HG03432 (cell line): ENCODE data around the gene DDTL.
"Not testable (repeated sequence)": the region's sequence is repeated elsewhere in the genome, so short reads cannot be mapped to it uniquely, and the experiment has no call there.

Experiments used
- ATAC-seq: cut with Tn5 transposase; IDR thresholded peaks from one replicate; pipeline ENCODE4 v1.9.1; 2021; ENCODE audit warnings: mild to moderate bottlenecking, moderate library complexity; ENCODE audit not compliant: unreplicated experiment

Gene DDTL

GRCh38 chr22:23969071-23969470, 2.4 kb downstream of the DDTL start:
- no peak for ATAC-seq

- ATAC-seq, result no peak
These were observed 3.5 kb downstream of the DDTL start for GRCh38 chr22:23970201-23970641.

GRCh38 chr22:23970816-23971486, 4.3 kb downstream of the DDTL start:
- ATAC-seq, result no peak

GRCh38 chr22:23971927-23972326, 5.2 kb downstream of the DDTL start:
- ATAC-seq, result not testable (repeated sequence)

GRCh38 chr22:23974345-23974744, 7.7 kb downstream of the DDTL start, which contains the start of gene DDT:
DDT (minus strand) TSS chr22:23974441; CDS start chr22:23974414, 27 bp downstream.
- ATAC-seq, result peak; percentile 87

GRCh38 chr22:23974836-23975352, 8.2 kb downstream of the DDTL start:
- ATAC-seq, result peak; percentile 32

GRCh38 chr22:23977304-23977703, 10.6 kb downstream of the DDTL start:
- ATAC-seq, result not testable (repeated sequence)

- not testable (repeated sequence) for ATAC-seq
These were observed 13.0 kb downstream of the DDTL start, which contains the start of gene GSTT2 for GRCh38 chr22:23979557-23980240. GSTT2 (plus strand) TSS chr22:23980134.

GRCh38 chr22:23980567-23980966, 13.9 kb downstream of the DDTL start:
- not testable (repeated sequence) for ATAC-seq

- no peak for ATAC-seq
These were observed 17.7 kb downstream of the DDTL start for GRCh38 chr22:23984430-23984829.

GRCh38 chr22:23986089-23986488, 19.4 kb downstream of the DDTL start:
- not testable (repeated sequence) for ATAC-seq

GRCh38 chr22:23986538-23987178, 20.0 kb downstream of the DDTL start:
- ATAC-seq, result not testable (repeated sequence)

GRCh38 chr22:23989583-23990244, 23.0 kb downstream of the DDTL start:
- not testable (repeated sequence) for ATAC-seq

- ATAC-seq, result not testable (repeated sequence)
These were observed 26.4 kb downstream of the DDTL start for GRCh38 chr22:23993080-23993479.

GRCh38 chr22:23993581-23994177, 27.0 kb downstream of the DDTL start:
- ATAC-seq, result not testable (repeated sequence)

- ATAC-seq, result no peak
These were observed 30.4 kb downstream of the DDTL start for GRCh38 chr22:23997092-23997491.

GRCh38 chr22:23999779-24000178, 33.1 kb downstream of the DDTL start:
- not testable (repeated sequence) for ATAC-seq

- ATAC-seq, result no peak
These were observed 34.6 kb downstream of the DDTL start for GRCh38 chr22:24001314-24001713.

- ATAC-seq, result no peak
These were observed 35.6 kb downstream of the DDTL start for GRCh38 chr22:24002272-24002671.

GRCh38 chr22:24002851-24003250, 36.2 kb downstream of the DDTL start:
- ATAC-seq, result no peak
